GM12873 (cell line): ENCODE measurements around the gene TSKS.

Source experiments
- TF ChIP-seq, protein P1 (sequence below): IDR thresholded peaks from 2 replicates; pipeline ENCODE4 v1.5.1; 2012; ENCODE audit warnings: low read depth, mild to moderate bottlenecking, moderate library complexity, low read length, control low read depth; ENCODE audit not compliant: insufficient read depth; ENCODE audit errors: missing control alignments

TSKS gene

DNA sequence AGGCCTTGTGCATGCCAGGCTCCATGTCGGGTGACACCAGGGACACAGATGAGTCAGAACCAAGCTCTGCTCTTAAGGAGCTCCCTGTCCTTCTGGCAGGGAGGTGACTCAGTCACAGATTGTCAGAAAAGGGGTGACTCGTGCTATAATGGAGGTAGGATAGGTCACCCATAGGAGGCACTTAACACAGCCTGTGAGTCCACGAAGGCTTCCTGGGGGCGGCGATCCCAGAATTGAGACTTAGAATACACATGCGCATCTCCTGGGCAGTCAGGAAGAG, 30.4 kb upstream of the TSKS start:
- TF ChIP-seq, protein P1, sequence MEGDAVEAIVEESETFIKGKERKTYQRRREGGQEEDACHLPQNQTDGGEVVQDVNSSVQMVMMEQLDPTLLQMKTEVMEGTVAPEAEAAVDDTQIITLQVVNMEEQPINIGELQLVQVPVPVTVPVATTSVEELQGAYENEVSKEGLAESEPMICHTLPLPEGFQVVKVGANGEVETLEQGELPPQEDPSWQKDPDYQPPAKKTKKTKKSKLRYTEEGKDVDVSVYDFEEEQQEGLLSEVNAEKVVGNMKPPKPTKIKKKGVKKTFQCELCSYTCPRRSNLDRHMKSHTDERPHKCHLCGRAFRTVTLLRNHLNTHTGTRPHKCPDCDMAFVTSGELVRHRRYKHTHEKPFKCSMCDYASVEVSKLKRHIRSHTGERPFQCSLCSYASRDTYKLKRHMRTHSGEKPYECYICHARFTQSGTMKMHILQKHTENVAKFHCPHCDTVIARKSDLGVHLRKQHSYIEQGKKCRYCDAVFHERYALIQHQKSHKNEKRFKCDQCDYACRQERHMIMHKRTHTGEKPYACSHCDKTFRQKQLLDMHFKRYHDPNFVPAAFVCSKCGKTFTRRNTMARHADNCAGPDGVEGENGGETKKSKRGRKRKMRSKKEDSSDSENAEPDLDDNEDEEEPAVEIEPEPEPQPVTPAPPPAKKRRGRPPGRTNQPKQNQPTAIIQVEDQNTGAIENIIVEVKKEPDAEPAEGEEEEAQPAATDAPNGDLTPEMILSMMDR: no peak

DNA sequence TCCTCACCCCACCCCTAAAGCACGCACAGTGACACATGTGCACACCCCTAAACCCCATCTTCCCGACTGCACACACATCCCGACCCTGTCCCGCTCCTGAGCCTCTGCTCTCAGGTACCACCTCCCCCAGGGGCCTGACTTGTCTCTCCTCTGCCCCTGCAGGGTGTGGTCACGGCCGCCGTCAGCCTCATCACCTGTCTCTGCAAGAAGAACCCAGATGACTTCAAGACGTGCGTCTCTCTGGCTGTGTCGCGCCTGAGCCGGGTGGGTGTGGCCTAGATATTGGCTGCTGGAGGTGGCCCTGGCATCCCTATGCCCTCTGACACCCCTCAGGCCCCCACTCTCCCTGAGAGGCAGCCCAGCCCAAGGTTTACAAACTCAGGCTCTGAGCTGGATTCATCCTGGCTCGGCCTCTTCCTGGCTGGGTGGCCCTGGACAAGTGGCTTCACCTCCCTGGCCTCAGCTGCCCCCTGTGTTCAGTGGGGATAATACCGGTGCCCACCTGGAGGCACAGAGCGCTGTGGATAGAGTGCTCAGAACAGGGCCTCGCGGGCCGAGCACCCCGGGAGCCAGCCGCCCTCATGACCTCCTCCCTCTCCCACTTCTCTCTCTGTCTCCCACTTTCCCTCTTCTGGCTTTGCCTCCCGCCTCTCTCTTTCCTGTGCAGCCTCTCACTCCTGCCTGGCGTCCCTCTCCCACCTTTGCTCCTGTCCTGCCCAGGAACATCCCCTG, 29.9 kb upstream of the TSKS start:
- TF ChIP-seq, protein P1: no peak

- TF ChIP-seq, protein P1: no peak
Measured at GRCh38 chr19:49791776-49792445, 28.8 kb upstream of the TSKS start.

GRCh38 chr19:49790866-49791265, 27.8 kb upstream of the TSKS start:
- TF ChIP-seq, protein P1: no peak

GRCh38 chr19:49788857-49789256, 25.8 kb upstream of the TSKS start:
- TF ChIP-seq, protein P1: no peak

GRCh38 chr19:49787746-49788145, 24.6 kb upstream of the TSKS start:
- TF ChIP-seq, protein P1: no peak

DNA sequence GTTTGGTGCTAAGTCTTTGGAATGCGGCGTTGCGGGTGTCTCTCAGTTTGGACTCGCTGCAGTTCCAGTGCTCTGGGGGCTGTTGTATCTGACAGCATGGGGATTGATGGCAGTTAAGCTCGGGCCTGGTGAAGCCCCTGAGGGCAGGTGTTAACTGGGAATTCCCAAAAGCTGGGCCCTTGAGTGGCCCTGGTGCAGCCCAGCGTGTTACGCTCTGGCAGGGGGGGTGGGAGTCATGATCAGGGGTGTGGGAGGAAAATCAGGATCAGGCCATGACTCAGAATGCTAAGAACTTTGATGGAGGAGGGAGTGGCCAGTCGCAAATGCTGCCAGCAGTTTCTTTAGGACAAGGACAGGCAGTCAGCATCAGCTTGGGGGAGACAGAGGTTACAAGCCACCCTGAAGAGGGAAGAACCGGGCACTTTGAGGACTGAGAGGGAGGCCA, 23.3 kb upstream of the TSKS start:
- TF ChIP-seq, protein P1: no peak
